Activated CD4-positive, alpha-beta memory T cell treated with anti-CD3 and anti-CD28 coated beads, Interleukin-2, amount 10 ng/mL, durations not matched to agents 7 days and 5 days (primary cell): Measurements from ENCODE around the gene PSD4. TPM values are rescaled to one million over a fixed set of nuclear protein-coding genes. Genes with fewer than 3 reads are reported as not detected.

Experiments used
- CTCF ChIA-PET: fragments of 350-600 bp; sonication (Branson Sonifier 250); formaldehyde crosslinking; loops from one replicate; lab custom pipeline; 2021; ENCODE audit warnings: antibody characterized with exemption, inconsistent platforms; lab: Charles Lee
- POLR2A ChIA-PET: fragments of 350-600 bp; sonication (Branson Sonifier 250); formaldehyde crosslinking; loops from one replicate; lab custom pipeline; 2021; ENCODE audit warnings: antibody characterized with exemption; lab: Charles Lee
- DNase-seq: peaks from one replicate; pipeline ENCODE4 v3.0.0-alpha.2; 2020
- H3K27ac Mint-ChIP-seq: one replicate; pipeline ENCODE4 v1.8.0; 2021; ENCODE audit warnings: mild to moderate bottlenecking, mixed read lengths
- H3K27me3 Mint-ChIP-seq: one replicate; pipeline ENCODE4 v1.8.0; 2021; ENCODE audit warnings: mixed read lengths
- H3K36me3 Mint-ChIP-seq: one replicate; pipeline ENCODE4 v1.8.0; 2021; ENCODE audit warnings: low read depth, mixed read lengths
- H3K4me1 Mint-ChIP-seq: one replicate; pipeline ENCODE4 v1.8.0; 2021; ENCODE audit warnings: mixed read lengths
- H3K4me3 Mint-ChIP-seq: one replicate; pipeline ENCODE4 v1.8.0; 2021; ENCODE audit warnings: mild to moderate bottlenecking, mixed read lengths
- H3K9me3 Mint-ChIP-seq: one replicate; pipeline ENCODE4 v1.8.0; 2021; ENCODE audit warnings: mixed read lengths
- total RNA-seq, 2 experiments: library from RNA; stranded (reverse); gene quantifications; one replicate each; pipeline ENCODE4 v1.2.3, GENCODE V29; 2021

Gene PSD4
- total RNA-seq, 2 experiments from 2014 or later = 261 to 272 TPM

GRCh38 chr2:113149553-113150257 lies 24.1 kb upstream of the PSD4 start:
- H3K9me3 Mint-ChIP-seq = no peaks in the 10 kb centered on the region
- POLR2A ChIA-PET = interaction anchor here (1.0 to 3.1 kb wide), 2 partner anchors 9 to 25 kb away, joined by 4 to 12 read pairs; partner anchors contain the start of gene PSD4
- DNase-seq = no peak
- H3K4me1 Mint-ChIP-seq = no peaks in the 10 kb centered on the region
- no peak overlapping the region for H3K27ac Mint-ChIP-seq
- CTCF ChIA-PET = interaction anchor here (0.9 to 2.0 kb wide), 3 partner anchors 10 to 18 kb away, joined by 3 to 10 read pairs (median 5); no protein-coding TSS in a partner anchor
- peaks cover 2% of the 10 kb centered on the region for H3K36me3 Mint-ChIP-seq
- H3K4me3 Mint-ChIP-seq = no peak overlapping the region
- peaks cover 27% of the 10 kb centered on the region for H3K27me3 Mint-ChIP-seq

GRCh38 chr2:113150258-113150601 lies 23.5 kb upstream of the PSD4 start:
- CTCF ChIA-PET = interaction anchor here (1.4 to 2.0 kb wide), 2 partner anchors 12 to 17 kb away, joined by 5 to 10 read pairs; no protein-coding TSS in a partner anchor
- Mint-ChIP-seq H3K36me3 (no peaks in the 10 kb centered on the region), H3K9me3 (no peaks in the 10 kb centered on the region), H3K4me3 (no peak overlapping the region), H3K27ac (no peak overlapping the region), H3K4me1 (no peaks in the 10 kb centered on the region), H3K27me3 (peaks cover 26% of the 10 kb centered on the region)
- DNase-seq = no peak
- POLR2A ChIA-PET = interaction anchor here (3.1 kb wide), 1 partner anchor 24 kb away, joined by 12 read pairs; the partner anchor contains the start of gene PSD4

DNA sequence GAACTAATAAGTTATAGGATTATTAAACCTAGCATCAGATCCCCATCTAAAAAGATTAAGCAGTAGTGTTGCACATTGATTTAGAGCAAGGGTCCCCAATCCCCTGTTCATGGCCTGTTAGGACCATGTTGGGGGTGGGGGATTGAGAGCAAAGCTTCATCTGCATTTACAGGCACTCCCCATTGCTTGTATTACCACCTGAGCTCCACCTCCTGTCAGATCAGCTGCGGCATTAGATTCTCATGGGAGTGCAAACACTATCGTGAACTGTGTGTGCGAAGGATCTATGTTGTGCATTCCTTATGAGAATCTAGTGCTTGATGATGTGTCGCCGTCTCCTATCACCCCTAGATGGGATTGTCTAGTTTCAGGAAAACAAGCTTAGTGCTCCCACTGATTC lies 18.4 kb upstream of the PSD4 start:
- no peak overlapping the region for H3K27ac Mint-ChIP-seq
- H3K4me3 Mint-ChIP-seq = no peak overlapping the region
- CTCF ChIA-PET = interaction anchor here (1.1 to 5.2 kb wide), 5 partner anchors 10 to 75 kb away, joined by 3 to 46 read pairs (median 6); partner anchors contain the start of gene PSD4
- POLR2A ChIA-PET = interaction anchor here (2.1 to 7.0 kb wide), 2 partner anchors 19 to 26 kb away, joined by 14 to 108 read pairs; partner anchors contain the start of gene PSD4
- no peak for DNase-seq
- no peaks in the 10 kb centered on the region for H3K9me3 Mint-ChIP-seq
- H3K4me1 Mint-ChIP-seq = peaks cover 18% of the 10 kb centered on the region
- H3K36me3 Mint-ChIP-seq = no peaks in the 10 kb centered on the region
- H3K27me3 Mint-ChIP-seq = peaks cover 9% of the 10 kb centered on the region

DNA sequence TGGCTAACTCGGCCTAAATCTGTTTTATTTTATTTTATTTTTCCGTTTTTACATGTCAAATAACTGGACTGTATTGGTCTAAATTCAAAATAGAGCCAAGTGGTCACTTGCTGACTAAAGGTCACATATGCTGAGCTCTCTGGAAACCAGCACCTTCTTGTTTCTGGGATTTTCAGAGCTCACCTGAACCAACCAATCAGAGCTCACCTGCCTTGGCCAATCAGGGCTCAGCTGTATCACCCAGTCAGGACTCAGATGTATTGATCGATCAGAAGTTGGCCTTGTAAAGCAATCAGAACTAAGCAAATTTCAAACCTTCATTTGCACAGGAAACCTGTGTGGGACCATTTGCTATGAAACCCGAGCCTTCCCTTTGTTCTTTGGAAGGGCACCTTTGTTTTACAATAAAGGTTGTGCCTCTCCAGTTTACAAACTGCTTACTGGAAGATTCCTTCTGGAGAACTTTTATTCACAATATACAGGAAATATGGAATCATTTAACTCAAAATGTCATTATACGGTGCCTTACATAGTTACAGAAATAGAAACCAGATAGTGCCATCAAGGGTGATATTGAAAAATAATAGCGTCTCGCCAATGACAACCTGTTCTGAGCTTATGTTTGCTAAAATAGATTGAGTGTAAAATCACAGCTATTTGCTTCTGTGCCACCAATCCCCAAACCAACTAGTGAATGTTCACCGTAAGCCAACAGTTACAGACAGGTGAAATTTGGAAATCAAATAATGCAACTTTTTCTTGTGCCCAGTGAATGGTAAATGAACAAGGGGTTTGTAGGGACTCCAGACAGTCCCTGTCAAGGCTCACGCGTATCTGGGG lies 17.3 kb upstream of the PSD4 start:
- DNase-seq = no peak
- Mint-ChIP-seq H3K36me3 (no peaks in the 10 kb centered on the region), H3K9me3 (no peaks in the 10 kb centered on the region), H3K27ac (peak overlapping the region; percentile 64), H3K4me3 (peak overlapping the region; percentile 72), H3K4me1 (peaks cover 18% of the 10 kb centered on the region), H3K27me3 (peaks cover 8% of the 10 kb centered on the region)
- POLR2A ChIA-PET = interaction anchor here (0.7 to 7.0 kb wide), 10 partner anchors 11 to 45 kb away, joined by 3 to 108 read pairs (median 4); partner anchors contain the start of gene PSD4
- CTCF ChIA-PET = interaction anchor here (0.6 to 5.2 kb wide), 9 partner anchors 11 to 332 kb away, joined by 3 to 46 read pairs (median 5); partner anchors contain the start of gene PSD4

- peak; percentile 57 for DNase-seq
- Mint-ChIP-seq H3K36me3 (no peaks in the 10 kb centered on the region), H3K4me3 (peak overlapping the region; percentile 79), H3K27ac (peak overlapping the region; percentile 64), H3K9me3 (no peaks in the 10 kb centered on the region), H3K4me1 (peaks cover 18% of the 10 kb centered on the region), H3K27me3 (peaks cover 8% of the 10 kb centered on the region)
- ChIA-PET CTCF (interaction anchor here (1.1 to 5.2 kb wide), 6 partner anchors 10 to 42 kb away, joined by 4 to 46 read pairs (median 9); partner anchors contain the start of gene PSD4), POLR2A (interaction anchor here (1.1 to 7.0 kb wide), 10 partner anchors 10 to 44 kb away, joined by 3 to 108 read pairs (median 4); partner anchors contain the start of gene PSD4)
Measured at GRCh38 chr2:113157118-113157896, 16.5 kb upstream of the PSD4 start.

GRCh38 chr2:113157897-113158753 lies 15.6 kb upstream of the PSD4 start:
- no peaks in the 10 kb centered on the region for H3K36me3 Mint-ChIP-seq
- H3K4me3 Mint-ChIP-seq = peak overlapping the region; percentile 79
- DNase-seq = no peak
- CTCF ChIA-PET = interaction anchor here (1.6 to 5.2 kb wide), 5 partner anchors 9 to 41 kb away, joined by 5 to 46 read pairs (median 13); partner anchors contain the start of gene PSD4
- H3K9me3 Mint-ChIP-seq = no peaks in the 10 kb centered on the region
- POLR2A ChIA-PET = interaction anchor here (0.8 to 7.0 kb wide), 6 partner anchors 9 to 40 kb away, joined by 3 to 108 read pairs (median 5); partner anchors contain the start of gene PSD4
- peaks cover 8% of the 10 kb centered on the region for H3K27me3 Mint-ChIP-seq
- H3K27ac Mint-ChIP-seq = peak overlapping the region; percentile 76
- H3K4me1 Mint-ChIP-seq = peaks cover 26% of the 10 kb centered on the region

DNA sequence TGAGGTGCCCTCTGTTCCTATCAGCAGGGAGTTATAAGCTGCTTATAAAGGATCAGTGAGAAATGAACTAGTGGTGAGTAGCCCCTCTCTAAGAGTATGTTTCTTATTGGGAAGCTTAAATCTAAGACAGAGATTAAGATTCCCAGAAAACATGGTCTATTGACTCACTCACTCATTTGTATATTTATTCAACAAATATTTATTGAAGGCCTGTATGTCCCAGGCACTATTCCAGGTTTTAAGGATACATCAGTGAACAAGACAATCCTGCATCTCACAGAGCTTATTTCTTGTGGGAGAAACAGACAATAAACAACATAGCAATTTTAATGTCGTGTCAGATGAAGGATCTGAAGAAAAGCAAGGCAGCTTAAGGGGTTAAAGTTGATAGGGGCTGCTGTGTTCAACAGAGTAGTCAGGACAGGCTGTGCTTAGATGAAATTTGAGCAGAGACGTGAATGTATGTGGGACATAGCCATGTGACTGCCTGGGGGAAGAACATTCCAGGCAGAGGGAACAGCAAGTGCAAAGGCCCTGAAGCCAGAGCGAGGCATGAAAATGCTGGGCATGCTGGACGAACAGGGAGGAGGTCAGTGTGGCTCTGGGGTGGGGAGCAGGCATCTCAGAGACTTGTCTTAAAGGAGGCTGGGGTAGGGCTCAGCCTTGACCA lies 14.8 kb upstream of the PSD4 start:
- no peaks in the 10 kb centered on the region for H3K9me3 Mint-ChIP-seq
- H3K4me1 Mint-ChIP-seq = peaks cover 26% of the 10 kb centered on the region
- no peak overlapping the region for H3K4me3 Mint-ChIP-seq
- ChIA-PET CTCF (interaction anchor here (1.6 to 5.2 kb wide), 4 partner anchors 15 to 40 kb away, joined by 5 to 46 read pairs (median 24); partner anchors contain the start of gene PSD4), POLR2A (interaction anchor here (0.8 to 7.0 kb wide), 5 partner anchors 9 to 21 kb away, joined by 3 to 108 read pairs (median 4); partner anchors contain the start of gene PSD4)
- H3K27me3 Mint-ChIP-seq = peaks cover 6% of the 10 kb centered on the region
- no peak overlapping the region for H3K27ac Mint-ChIP-seq
- no peaks in the 10 kb centered on the region for H3K36me3 Mint-ChIP-seq
- DNase-seq = no peak

GRCh38 chr2:113160248-113160647 lies 13.5 kb upstream of the PSD4 start:
- ChIA-PET POLR2A (interaction anchor here (7.0 kb wide), 1 partner anchor 15 kb away, joined by 108 read pairs; the partner anchor contains the start of gene PSD4), CTCF (interaction anchor here (0.8 kb wide), 1 partner anchor 15 kb away, joined by 3 read pairs; no protein-coding TSS in a partner anchor)
- H3K9me3 Mint-ChIP-seq = no peaks in the 10 kb centered on the region
- no peaks in the 10 kb centered on the region for H3K27me3 Mint-ChIP-seq
- H3K27ac Mint-ChIP-seq = no peak overlapping the region
- H3K36me3 Mint-ChIP-seq = no peaks in the 10 kb centered on the region
- H3K4me3 Mint-ChIP-seq = no peak overlapping the region
- no peak for DNase-seq
- peaks cover 29% of the 10 kb centered on the region for H3K4me1 Mint-ChIP-seq

DNA sequence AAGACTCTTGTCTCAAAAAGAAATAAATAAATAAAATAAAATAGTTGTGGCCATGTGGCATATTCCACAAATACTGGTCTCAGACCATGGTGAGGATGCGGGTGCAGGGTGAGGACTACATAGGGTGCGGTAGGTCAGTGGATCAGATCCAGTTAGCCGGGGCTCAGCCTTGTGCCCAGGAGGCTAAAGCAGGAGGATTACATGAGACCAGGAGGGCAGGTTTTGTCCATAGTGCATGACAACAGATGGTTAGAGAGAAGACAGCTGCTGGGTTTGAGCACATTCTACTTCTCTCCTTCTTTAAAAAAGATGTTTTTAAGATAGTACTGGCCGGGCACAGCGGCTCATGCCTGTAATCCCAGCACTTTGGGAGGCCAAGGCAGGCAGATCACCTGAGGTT lies 12.8 kb upstream of the PSD4 start:
- Mint-ChIP-seq H3K27me3 (no peaks in the 10 kb centered on the region), H3K27ac (no peak overlapping the region), H3K4me1 (peaks cover 31% of the 10 kb centered on the region), H3K9me3 (no peaks in the 10 kb centered on the region), H3K36me3 (no peaks in the 10 kb centered on the region), H3K4me3 (no peak overlapping the region)
- ChIA-PET POLR2A (interaction anchor here (7.0 kb wide), 1 partner anchor 14 kb away, joined by 108 read pairs; the partner anchor contains the start of gene PSD4), CTCF (interaction anchor here (0.8 kb wide), 1 partner anchor 14 kb away, joined by 3 read pairs; no protein-coding TSS in a partner anchor)
- no peak for DNase-seq

GRCh38 chr2:113162173-113162572 lies 11.6 kb upstream of the PSD4 start:
- Mint-ChIP-seq H3K4me1 (peaks cover 29% of the 10 kb centered on the region), H3K27me3 (no peaks in the 10 kb centered on the region), H3K36me3 (no peaks in the 10 kb centered on the region), H3K4me3 (no peak overlapping the region), H3K9me3 (no peaks in the 10 kb centered on the region), H3K27ac (no peak overlapping the region)
- POLR2A ChIA-PET = interaction anchor here (5.7 kb wide), 1 partner anchor 12 kb away, joined by 49 read pairs; the partner anchor contains the start of gene PSD4
- CTCF ChIA-PET = interaction anchor here (0.9 to 4.6 kb wide), 3 partner anchors 16 to 37 kb away, joined by 3 to 16 read pairs (median 7); no protein-coding TSS in a partner anchor
- no peak for DNase-seq
